ENCODE results near the gene ZNF44.

Gene ZNF44

DNA sequence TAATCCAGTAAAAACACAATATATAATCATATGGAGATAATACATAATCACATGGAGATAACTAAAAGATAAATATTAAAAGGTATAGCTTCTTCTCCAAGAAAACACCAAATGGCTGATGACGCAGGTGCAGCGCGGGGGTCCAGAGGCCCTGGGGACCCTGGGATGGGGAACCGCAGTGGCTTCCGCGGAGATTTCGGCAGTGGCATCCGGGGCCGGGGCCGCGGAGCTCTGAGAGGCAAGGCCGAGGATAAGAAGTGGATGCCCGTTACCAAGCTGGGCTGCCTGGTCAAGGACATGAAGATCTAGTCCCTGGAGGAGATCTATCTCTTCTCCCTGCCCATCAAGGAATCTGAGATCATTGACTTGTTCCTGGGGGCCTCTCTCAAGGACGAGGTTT, 10.5 kb downstream of the ZNF44 start:
- H3K27ac Mint-ChIP-seq: no peak overlapping the region
- peaks cover 45% of the 10 kb centered on the region for H3K9me3 Mint-ChIP-seq

GRCh38 chr19:12278713-12279112, 16.0 kb downstream of the ZNF44 start:
- CTCF ChIA-PET: no interaction called here
- peaks cover 66% of the 10 kb centered on the region for H3K9me3 Mint-ChIP-seq
- no peak overlapping the region for H3K27ac Mint-ChIP-seq
- no peak for DNase-seq
- H3K4me3 Mint-ChIP-seq: no peak overlapping the region
- peaks cover 85% of the 10 kb centered on the region for H3K36me3 Mint-ChIP-seq
- peaks cover 3% of the 10 kb centered on the region for H3K4me1 Mint-ChIP-seq
- H3K27me3 Mint-ChIP-seq: no peaks in the 10 kb centered on the region

More for the DNA sequence above, 10.5 kb downstream of the ZNF44 start:
- Mint-ChIP-seq H3K4me3 (no peak overlapping the region), H3K4me1 (peaks cover 21% of the 10 kb centered on the region), H3K27me3 (no peaks in the 10 kb centered on the region), H3K36me3 (peaks cover 73% of the 10 kb centered on the region)
- CTCF ChIA-PET: no interaction called here
- DNase-seq: no peak

- CTCF ChIA-PET: no interaction called here
- H3K9me3 Mint-ChIP-seq: peaks cover 70% of the 10 kb centered on the region
Observed at GRCh38 chr19:12272980-12273901, 21.4 kb downstream of the ZNF44 start.

GRCh38 chr19:12272386-12272785, 22.3 kb downstream of the ZNF44 start:
- Mint-ChIP-seq H3K36me3 (peaks cover 73% of the 10 kb centered on the region), H3K27me3 (no peaks in the 10 kb centered on the region), H3K4me3 (no peak overlapping the region), H3K4me1 (no peaks in the 10 kb centered on the region), H3K9me3 (peaks cover 69% of the 10 kb centered on the region), H3K27ac (no peak overlapping the region)
- CTCF ChIA-PET: no interaction called here
- DNase-seq: no peak

More at GRCh38 chr19:12272980-12273901, 21.4 kb downstream of the ZNF44 start:
- no peak for DNase-seq
- Mint-ChIP-seq H3K27me3 (no peaks in the 10 kb centered on the region), H3K27ac (no peak overlapping the region), H3K4me1 (no peaks in the 10 kb centered on the region), H3K4me3 (no peak overlapping the region), H3K36me3 (peaks cover 79% of the 10 kb centered on the region)

- H3K4me3 Mint-ChIP-seq: no peak overlapping the region
- H3K9me3 Mint-ChIP-seq: peaks cover 66% of the 10 kb centered on the region
- CTCF ChIA-PET: no interaction called here
Observed at GRCh38 chr19:12270854-12271253, 23.8 kb downstream of the ZNF44 start.

GRCh38 chr19:12265921-12266704, 28.6 kb downstream of the ZNF44 start:
- no peak overlapping the region for H3K4me3 Mint-ChIP-seq

More at GRCh38 chr19:12270854-12271253, 23.8 kb downstream of the ZNF44 start:
- no peaks in the 10 kb centered on the region for H3K27me3 Mint-ChIP-seq
- no peak overlapping the region for H3K27ac Mint-ChIP-seq
- no peak for DNase-seq
- no peaks in the 10 kb centered on the region for H3K4me1 Mint-ChIP-seq
- peaks cover 59% of the 10 kb centered on the region for H3K36me3 Mint-ChIP-seq

GRCh38 chr19:12261554-12261953, 33.1 kb downstream of the ZNF44 start:
- Mint-ChIP-seq H3K27me3 (no peaks in the 10 kb centered on the region), H3K36me3 (peaks cover 10% of the 10 kb centered on the region), H3K27ac (no peak overlapping the region), H3K4me1 (no peaks in the 10 kb centered on the region), H3K4me3 (no peak overlapping the region), H3K9me3 (peaks cover 40% of the 10 kb centered on the region)
- CTCF ChIA-PET: no interaction called here
- DNase-seq: no peak

More at GRCh38 chr19:12265921-12266704, 28.6 kb downstream of the ZNF44 start:
- Mint-ChIP-seq H3K36me3 (peaks cover 26% of the 10 kb centered on the region), H3K4me1 (no peaks in the 10 kb centered on the region), H3K27ac (no peak overlapping the region), H3K9me3 (peaks cover 54% of the 10 kb centered on the region), H3K27me3 (no peaks in the 10 kb centered on the region)
- DNase-seq: no peak
- CTCF ChIA-PET: no interaction called here

GRCh38 chr19:12260861-12261260, 33.8 kb downstream of the ZNF44 start:
- Mint-ChIP-seq H3K27me3 (no peaks in the 10 kb centered on the region), H3K27ac (no peak overlapping the region), H3K9me3 (peaks cover 41% of the 10 kb centered on the region), H3K4me3 (no peak overlapping the region), H3K36me3 (peaks cover 10% of the 10 kb centered on the region), H3K4me1 (no peaks in the 10 kb centered on the region)
- CTCF ChIA-PET: no interaction called here
- DNase-seq: no peak

GRCh38 chr19:12260236-12260635, 34.4 kb downstream of the ZNF44 start:
- CTCF ChIA-PET: no interaction called here
- Mint-ChIP-seq H3K27ac (no peak overlapping the region), H3K9me3 (peaks cover 40% of the 10 kb centered on the region)

DNA sequence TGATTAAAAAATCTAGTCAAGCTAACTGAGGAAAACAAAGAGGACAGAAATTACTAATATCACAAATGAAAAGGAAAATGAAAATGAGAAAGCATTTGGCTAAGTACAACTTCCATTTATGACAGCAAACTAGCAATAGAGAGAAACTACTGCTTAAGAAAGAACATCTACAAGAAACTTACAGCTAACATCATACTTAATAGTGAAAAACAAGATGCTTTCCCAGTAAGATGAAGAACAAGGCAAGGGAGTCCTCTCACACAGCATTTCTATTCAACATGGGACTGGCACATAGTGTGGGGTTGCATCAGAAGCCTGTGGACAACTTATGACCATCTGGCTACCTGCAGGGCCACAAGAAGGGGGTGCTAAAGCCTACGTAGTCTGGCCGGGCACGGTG, 39.3 kb downstream of the ZNF44 start:
- Mint-ChIP-seq H3K4me3 (no peak overlapping the region), H3K9me3 (peaks cover 39% of the 10 kb centered on the region), H3K4me1 (no peaks in the 10 kb centered on the region), H3K27ac (no peak overlapping the region), H3K36me3 (peaks cover 3% of the 10 kb centered on the region), H3K27me3 (no peaks in the 10 kb centered on the region)
- CTCF ChIA-PET: no interaction called here
- DNase-seq: no peak

More at GRCh38 chr19:12260236-12260635, 34.4 kb downstream of the ZNF44 start:
- no peak overlapping the region for H3K4me3 Mint-ChIP-seq
- H3K4me1 Mint-ChIP-seq: no peaks in the 10 kb centered on the region
- no peak for DNase-seq
- H3K27me3 Mint-ChIP-seq: no peaks in the 10 kb centered on the region
- H3K36me3 Mint-ChIP-seq: peaks cover 4% of the 10 kb centered on the region

- CTCF ChIA-PET: no interaction called here
- no peak for DNase-seq
- Mint-ChIP-seq H3K4me3 (no peak overlapping the region), H3K27ac (no peak overlapping the region), H3K4me1 (no peaks in the 10 kb centered on the region), H3K27me3 (no peaks in the 10 kb centered on the region), H3K36me3 (peaks cover 13% of the 10 kb centered on the region), H3K9me3 (peaks cover 66% of the 10 kb centered on the region)
Observed at GRCh38 chr19:12247644-12248222, 47.0 kb downstream of the ZNF44 start.

DNA sequence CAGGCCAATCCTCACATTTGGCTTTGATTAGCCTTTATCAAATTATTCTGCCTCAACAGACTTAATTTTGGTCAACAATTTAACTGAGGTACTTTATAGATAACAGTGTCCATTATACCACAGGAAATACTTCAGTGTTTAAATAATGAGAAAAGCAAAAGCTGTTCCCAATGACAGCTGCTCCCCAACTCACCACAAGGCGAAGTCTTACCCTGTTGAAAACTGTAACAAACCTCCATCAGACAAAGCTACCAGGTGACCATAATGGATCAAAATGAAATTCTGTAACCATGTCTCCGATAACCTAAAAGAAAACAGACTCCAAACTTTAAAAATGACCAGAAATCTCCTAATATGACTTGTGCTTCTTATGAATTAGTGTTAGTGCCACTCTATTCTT, 50.3 kb downstream of the ZNF44 start:
- peaks cover 61% of the 10 kb centered on the region for H3K9me3 Mint-ChIP-seq
- no peak overlapping the region for H3K4me3 Mint-ChIP-seq
- no peak overlapping the region for H3K27ac Mint-ChIP-seq
- peaks cover 10% of the 10 kb centered on the region for H3K36me3 Mint-ChIP-seq
- CTCF ChIA-PET: no interaction called here
- H3K4me1 Mint-ChIP-seq: no peaks in the 10 kb centered on the region
- no peak for DNase-seq
- H3K27me3 Mint-ChIP-seq: no peaks in the 10 kb centered on the region

DNA sequence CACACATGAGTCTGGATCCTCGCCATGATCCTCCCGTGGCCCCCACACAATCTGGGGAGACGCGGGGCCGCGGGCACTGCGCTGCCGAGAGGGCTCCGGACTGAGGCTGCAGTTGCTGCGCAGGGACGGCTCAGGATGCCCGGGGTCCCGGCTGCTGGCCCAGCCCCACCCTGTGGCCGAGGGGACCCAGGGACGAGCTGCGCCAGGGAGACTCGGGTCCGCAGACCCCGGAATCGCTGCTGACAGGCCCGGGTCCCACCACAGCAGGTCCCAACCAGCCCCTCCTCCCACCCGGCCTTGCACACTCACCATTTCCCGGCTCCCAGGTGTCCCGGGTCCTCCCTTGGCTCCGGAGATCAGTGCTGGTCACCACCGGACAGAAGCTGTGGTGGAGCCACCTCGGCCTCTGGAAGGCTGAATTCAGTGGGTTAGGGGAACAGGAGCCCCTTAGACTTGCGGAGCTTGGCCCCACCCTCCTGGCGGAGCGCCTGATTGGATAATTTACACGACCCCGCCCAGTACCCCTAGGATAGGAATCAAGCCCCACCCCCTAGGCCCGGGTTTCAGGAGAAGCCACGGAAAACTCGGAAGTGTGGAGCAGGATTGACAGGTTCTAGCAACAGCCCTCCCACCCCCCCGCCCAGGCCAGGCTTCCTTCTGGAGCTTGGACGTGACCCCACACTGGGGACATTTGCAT, 57.4 kb downstream of the ZNF44 start:
- CTCF ChIA-PET: no interaction called here
- Mint-ChIP-seq H3K27me3 (no peaks in the 10 kb centered on the region), H3K4me3 (no peak overlapping the region), H3K9me3 (peaks cover 50% of the 10 kb centered on the region), H3K4me1 (no peaks in the 10 kb centered on the region), H3K27ac (no peak overlapping the region), H3K36me3 (peaks cover 10% of the 10 kb centered on the region)
- DNase-seq: no peak

DNA sequence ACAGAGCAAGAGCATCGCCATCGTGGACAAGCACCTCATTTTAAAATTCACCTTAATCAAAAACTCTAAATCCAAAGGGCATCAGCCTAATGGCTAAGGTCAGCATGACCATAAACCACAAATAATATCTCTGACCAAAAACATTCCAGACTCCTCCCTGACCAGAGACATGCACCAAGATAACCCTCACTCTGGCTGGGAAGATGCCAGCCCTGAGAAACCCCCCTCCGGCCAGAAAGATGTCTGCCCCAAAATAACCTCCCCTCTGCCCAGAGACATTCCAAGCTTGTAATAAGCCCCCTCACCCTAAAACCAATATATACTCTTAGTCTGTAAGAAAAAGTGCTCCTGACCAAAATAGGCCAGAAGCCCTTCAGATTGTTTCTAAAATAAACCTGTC, 61.7 kb downstream of the ZNF44 start:
- Mint-ChIP-seq H3K9me3 (peaks cover 67% of the 10 kb centered on the region), H3K27ac (no peak overlapping the region), H3K4me3 (no peak overlapping the region), H3K4me1 (no peaks in the 10 kb centered on the region), H3K36me3 (peaks cover 9% of the 10 kb centered on the region), H3K27me3 (no peaks in the 10 kb centered on the region)
- CTCF ChIA-PET: no interaction called here
- DNase-seq: no peak
